CD1c-positive myeloid dendritic cell (primary cell): ENCODE measurements around the gene CDC123.

Source experiments
- DNase-seq: peaks from one replicate; pipeline ENCODE4 v3.0.0-alpha.2; 2016; ENCODE audit errors: extremely low spot score

The CDC123 gene

DNA sequence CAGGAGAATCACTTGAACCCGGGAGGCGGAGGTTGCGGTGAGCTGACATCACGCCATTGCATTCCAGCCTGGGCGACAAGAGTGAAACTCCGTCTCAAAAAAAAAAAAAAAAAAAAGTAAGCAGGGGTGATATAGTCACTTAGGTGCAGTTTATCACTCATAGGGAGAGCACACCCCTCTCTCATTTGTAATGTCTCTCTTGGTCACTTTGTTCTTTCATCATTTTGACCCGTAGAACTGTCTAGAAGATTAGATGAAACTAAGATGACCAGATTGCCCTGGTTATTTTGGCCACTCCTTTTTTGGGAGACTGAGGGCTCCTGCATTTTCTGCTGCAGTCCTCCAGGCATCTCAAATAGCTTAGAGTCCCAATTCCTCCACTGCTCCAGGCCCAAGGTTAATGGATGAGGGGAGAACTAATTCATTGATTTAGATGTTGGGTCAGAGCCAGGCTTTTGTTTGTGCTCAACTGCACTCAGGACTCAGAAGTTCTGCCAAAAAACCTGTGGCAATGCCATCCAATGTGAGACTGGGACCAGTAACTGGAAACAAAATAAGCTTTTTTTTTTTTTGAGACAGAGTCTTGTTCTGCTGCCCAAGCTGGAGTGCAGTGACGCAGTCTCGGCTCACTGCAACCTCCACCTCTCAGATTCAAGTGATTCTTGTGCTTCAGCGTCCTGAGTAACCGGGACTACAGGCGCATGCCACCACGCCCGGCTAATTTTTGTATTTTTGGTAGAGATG, 103.4 kb downstream of the CDC123 start:
- no peak for DNase-seq
